ENCODE measurements around the gene SPPL2B. TPM values are rescaled to one million over a fixed set of nuclear protein-coding genes. Genes with fewer than 3 reads are reported as not detected.

The SPPL2B gene
- polyA plus RNA-seq, 1 donor from 2014 or later, result 20.8 TPM

DNA sequence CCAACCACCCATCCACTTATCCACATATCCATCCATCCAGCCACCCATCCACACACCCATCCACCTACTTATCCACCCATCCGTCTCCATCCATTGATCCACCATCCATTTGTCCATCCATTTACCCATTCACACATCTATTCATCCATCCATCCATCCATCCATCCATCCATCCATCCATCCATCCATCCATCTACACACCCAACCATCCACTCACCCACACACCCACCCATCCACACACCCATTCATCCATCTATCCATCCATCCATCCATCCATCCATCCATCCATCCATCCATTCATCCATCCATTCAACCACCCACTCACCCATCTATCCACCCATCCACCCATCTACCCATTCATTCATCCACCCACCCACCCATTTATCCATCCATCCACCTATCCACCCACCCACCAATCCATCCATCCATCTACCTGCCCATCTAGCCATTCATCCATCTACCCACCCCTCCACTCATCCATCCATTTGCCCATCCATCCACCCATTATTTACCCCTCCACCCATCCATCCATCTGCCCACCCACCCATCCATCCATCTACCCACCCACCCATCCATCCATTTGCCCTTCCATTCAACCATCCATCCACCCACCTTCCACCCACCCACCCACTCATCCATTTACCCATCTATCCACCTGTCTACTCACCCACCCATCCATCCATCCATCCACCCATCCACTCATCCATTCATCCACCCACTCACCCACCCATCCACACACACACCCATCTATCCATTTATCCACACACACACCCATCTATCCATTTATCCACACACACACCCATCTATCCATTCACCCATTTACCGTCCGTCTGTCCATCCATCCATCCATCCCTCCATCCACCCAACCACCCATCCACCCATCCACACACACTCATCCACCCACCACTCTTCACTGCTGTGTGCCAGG, 29.1 kb downstream of the SPPL2B start:
- Mint-ChIP-seq H3K36me3 (peaks cover 2% of the 10 kb centered on the region), H3K4me3 (no peak overlapping the region), H3K27me3 (peaks cover 5% of the 10 kb centered on the region), H3K27ac (no peak overlapping the region), H3K9me3 (no peaks in the 10 kb centered on the region), H3K4me1 (peaks cover 0 to 4% (median 3%) of the 10 kb centered on the region in 3 donors)

DNA sequence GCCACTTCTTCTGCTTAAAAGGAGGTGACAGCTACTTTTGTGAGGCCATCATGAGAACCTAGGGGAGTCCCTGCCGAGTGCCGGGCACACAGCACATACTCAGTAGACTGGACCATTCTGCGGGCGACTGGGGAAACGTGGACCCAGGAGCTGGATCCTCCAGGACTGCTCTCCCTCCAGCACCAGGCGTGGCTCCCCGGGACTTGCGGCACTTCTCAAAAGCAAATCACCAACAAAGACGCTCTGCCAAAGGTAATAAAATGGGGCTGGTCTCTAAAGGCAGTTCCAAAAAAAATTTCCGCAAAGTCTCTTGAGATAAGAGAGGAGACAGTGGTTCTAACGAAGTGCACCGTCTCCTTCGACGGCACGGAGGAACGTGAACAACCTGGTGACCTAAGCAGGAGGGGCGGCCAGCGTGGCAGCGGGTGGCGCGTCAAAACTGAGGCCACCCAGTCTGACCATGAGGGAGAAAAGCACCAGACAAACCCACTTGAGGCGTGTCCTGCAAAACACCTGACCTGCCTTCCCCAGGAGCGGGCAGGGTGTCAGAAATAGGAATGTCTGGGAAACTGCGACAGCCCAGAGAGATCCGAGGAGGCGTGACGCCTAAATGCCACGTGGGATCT, 30.2 kb downstream of the SPPL2B start:
- Mint-ChIP-seq H3K27me3 (peaks cover 5% of the 10 kb centered on the region), H3K9me3 (no peaks in the 10 kb centered on the region), H3K4me3 (no peak overlapping the region), H3K36me3 (peaks cover 2% of the 10 kb centered on the region), H3K27ac (peak overlapping the region in 1 of 3 donors; percentile 57), H3K4me1 (peaks cover 0 to 4% (median 3%) of the 10 kb centered on the region in 3 donors)

DNA sequence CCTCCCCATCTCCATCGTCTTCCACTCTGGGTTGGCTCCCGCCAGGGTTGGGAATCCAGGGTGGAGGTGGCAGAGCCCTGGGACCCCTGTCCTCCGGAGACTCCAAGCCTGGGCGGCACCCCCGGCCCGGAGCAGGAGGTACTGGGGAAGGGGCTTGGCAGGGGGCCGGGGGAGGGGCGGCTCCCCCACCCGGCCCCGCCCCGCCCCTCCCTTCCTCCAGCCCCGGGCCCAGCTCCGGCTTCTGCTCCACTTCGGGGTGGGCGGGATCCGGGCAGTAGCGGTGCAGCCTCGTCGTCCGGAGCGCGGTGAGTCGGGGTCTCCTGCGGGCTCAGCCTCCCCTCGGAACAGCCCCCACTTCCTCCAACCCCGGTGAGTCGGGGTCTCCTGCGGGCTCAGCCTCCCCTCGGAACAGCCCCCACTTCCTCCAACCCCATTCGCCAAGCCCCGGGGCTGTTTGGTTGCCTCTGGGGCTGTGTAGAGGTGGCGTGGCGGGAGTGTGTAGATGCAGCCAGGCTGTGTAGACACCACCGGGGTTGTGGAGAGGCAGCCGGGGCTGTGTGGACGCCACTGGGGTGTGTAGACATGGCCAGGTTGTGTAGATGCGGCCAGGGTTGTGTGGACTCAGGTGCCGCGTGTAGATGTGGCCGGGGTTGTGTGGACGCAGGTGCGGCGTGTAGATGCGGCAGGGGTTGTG, 31.7 kb downstream of the SPPL2B start, which contains the start of gene TMPRSS9:
TSS of gene TMPRSS9 (plus strand) at position 274 of the 694 bp plus-strand sequence. CDS start 29,521 bp downstream, outside the sequence.
- H3K27ac Mint-ChIP-seq, result peak within 1 kb of the TSS in 1 of 3 donors; percentile 57
- no peak within 1 kb of the TSS for H3K4me3 Mint-ChIP-seq

DNA sequence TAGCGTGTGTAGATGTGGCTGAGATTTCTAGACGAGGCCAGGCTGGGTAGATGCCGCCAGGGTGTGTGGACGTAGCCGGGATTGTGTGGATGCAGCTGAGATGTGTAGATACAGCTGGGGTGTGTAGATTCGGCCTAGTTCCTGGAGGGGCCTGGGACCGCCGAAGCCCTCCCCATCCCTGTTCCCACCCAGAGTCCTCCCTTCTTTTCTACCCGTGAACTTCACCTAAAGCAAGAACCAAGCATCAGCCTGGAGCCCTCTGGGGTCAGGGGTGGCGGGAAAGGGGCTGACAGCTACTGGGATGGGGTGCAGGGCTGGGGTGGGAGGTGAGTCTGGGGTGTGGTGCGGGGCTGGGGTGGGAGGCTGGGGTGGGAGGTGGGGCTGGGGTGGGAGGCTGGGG, 32.3 kb downstream of the SPPL2B start:
- H3K27me3 Mint-ChIP-seq, result peaks cover 14% of the 10 kb centered on the region
- H3K4me1 Mint-ChIP-seq, result peaks cover 4 to 6% (median 5%) of the 10 kb centered on the region in 3 donors
- peaks cover 2% of the 10 kb centered on the region for H3K36me3 Mint-ChIP-seq
- H3K9me3 Mint-ChIP-seq, result peaks cover 0 to 3% (median 0%) of the 10 kb centered on the region in 3 donors
- no peak overlapping the region for H3K4me3 Mint-ChIP-seq
- H3K27ac Mint-ChIP-seq, result no peak overlapping the region

More for the DNA sequence above, 31.7 kb downstream of the SPPL2B start, which contains the start of gene TMPRSS9:
- Mint-ChIP-seq H3K36me3 (peaks cover 2% of the 10 kb centered on the region), H3K27me3 (peaks cover 10% of the 10 kb centered on the region), H3K4me1 (peaks cover 3 to 4% (median 3%) of the 10 kb centered on the region in 3 donors), H3K9me3 (peaks cover 0 to 1% (median 0%) of the 10 kb centered on the region in 3 donors)

DNA sequence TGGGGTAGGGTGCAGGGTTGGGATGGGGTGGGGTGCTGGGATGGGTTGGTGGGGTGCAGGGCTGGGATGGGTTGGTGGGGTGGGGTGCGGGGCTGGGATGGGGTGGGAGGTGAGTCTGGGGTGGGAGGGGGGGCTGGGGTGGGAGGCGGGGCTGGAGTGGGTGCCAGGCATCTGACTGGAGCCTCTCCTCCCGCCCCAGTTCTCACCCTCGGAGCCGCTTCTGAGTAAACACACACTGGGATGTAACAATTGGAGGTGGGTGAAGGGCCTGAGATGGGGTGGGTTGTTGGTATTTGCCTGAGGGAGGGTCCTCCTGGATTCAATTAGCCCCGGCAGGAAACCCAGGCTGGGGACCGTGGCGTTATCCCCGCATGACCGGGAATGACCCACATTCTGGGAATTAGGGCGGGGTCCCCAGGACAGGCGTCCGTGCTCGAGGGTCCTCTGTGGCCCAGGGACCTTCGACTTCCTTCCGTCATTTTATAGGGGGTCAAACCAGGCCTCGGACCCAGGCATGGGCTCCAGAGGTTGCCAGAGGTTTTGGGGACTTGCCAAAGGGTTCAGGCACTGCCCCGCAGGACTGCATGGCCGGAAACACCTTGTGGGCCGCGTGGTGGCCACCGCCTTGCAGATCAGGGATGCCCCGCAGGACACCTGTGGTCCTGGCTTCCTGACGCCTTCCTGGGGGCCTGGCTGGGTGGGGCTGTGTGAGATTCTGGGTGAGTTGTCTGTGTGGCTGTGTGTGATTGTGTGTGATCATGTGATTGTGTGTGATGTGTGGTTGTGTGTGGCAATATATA, 33.0 kb downstream of the SPPL2B start:
- peaks cover 0 to 3% (median 0%) of the 10 kb centered on the region in 3 donors for H3K9me3 Mint-ChIP-seq
- peaks cover 4 to 6% (median 5%) of the 10 kb centered on the region in 3 donors for H3K4me1 Mint-ChIP-seq
- H3K4me3 Mint-ChIP-seq, result no peak overlapping the region
- no peaks in the 10 kb centered on the region for H3K36me3 Mint-ChIP-seq
- no peak overlapping the region for H3K27ac Mint-ChIP-seq
- H3K27me3 Mint-ChIP-seq, result peaks cover 14% of the 10 kb centered on the region

DNA sequence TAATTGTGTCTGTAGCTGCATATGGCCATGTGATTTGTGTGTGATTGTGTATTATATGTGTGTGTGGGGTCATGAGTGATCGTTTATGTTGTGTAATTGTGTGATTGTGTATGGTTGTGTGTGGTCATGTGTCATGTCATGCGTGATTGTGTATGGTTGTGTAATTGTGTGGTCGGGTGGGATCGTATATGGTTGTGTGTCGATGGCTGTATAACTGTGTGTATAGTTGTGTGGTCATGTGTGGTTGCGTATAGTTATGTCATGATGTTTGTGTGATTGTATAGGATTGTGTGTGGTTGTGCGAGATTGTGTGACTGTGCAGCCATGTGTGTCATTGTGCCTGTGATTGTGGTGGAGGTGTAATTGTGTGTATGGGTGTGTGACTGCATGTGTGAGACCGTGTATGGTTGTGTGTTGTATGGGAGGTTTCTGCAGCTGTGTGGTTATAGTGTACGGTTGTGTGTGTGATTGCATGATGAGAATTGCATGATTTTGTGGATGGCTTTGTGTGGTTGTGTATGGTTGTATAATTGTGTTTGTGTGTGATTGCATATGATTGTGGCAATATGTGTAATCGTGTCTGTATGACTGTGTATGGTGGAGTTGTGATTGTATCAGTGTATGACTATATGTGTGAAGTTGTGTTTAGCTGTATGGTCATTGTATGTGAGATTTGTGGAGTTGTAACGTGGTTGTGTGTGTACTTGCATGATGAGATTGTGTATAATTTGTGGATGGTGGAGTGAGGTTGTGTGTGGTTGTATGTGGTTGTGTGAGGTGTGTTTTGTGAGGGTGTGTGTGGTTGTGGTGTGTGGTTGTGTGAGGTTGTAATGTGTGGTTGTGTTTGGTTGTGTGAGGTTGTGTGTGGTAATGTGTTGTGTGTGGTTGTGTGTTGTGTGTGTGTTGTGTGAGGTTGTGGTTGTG, 33.8 kb downstream of the SPPL2B start:
- H3K4me3 Mint-ChIP-seq, result no peak overlapping the region
- peaks cover 0 to 3% (median 0%) of the 10 kb centered on the region in 3 donors for H3K9me3 Mint-ChIP-seq
- H3K36me3 Mint-ChIP-seq, result no peaks in the 10 kb centered on the region
- H3K27me3 Mint-ChIP-seq, result peaks cover 14% of the 10 kb centered on the region
- peaks cover 4 to 6% (median 5%) of the 10 kb centered on the region in 3 donors for H3K4me1 Mint-ChIP-seq
- H3K27ac Mint-ChIP-seq, result no peak overlapping the region

DNA sequence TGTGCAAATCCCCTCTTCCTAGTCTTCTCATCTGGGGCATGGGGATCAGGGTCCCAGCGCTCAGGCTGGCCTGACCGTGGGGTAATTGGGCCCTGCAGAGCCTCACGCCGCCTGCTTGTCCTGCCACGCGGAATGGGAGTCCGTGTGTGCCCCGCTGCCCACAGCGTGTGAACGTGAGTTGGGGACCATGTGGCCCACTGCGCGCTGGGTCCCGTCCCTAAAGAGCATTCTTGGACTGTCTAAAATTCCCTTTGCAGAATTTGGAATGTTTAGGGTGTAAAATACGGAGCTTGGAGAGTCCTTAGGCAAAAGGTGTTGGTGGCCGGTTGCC, 34.5 kb downstream of the SPPL2B start:
- Mint-ChIP-seq H3K36me3 (no peaks in the 10 kb centered on the region), H3K27me3 (peaks cover 14% of the 10 kb centered on the region), H3K4me1 (peaks cover 4 to 6% (median 5%) of the 10 kb centered on the region in 3 donors), H3K9me3 (peaks cover 0 to 3% (median 0%) of the 10 kb centered on the region in 3 donors), H3K4me3 (no peak overlapping the region), H3K27ac (no peak overlapping the region)

DNA sequence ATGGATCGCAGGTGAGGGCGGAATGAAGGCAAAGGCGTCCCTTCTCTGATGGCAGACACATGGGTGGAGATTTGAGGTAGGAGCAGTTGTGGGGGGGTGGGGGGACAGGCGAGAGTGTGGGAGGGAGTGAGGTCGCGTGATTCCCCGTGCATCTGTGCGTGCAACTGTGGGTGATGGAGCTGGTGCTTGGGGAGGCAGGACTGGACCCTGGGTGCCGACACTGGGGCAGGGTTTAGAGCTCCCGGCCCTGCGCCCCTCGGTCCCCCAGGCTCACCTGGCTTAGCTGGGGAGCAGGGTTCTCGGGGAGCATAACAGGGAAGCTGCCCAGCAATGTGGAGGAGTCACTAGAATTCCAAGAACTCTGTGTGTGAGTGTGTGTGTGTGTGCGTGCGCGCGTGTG, 34.9 kb downstream of the SPPL2B start:
- Mint-ChIP-seq H3K4me1 (peaks cover 4 to 6% (median 5%) of the 10 kb centered on the region in 3 donors), H3K36me3 (no peaks in the 10 kb centered on the region), H3K4me3 (no peak overlapping the region), H3K27me3 (peaks cover 14% of the 10 kb centered on the region), H3K9me3 (peaks cover 0 to 6% (median 0%) of the 10 kb centered on the region in 3 donors), H3K27ac (no peak overlapping the region)

DNA sequence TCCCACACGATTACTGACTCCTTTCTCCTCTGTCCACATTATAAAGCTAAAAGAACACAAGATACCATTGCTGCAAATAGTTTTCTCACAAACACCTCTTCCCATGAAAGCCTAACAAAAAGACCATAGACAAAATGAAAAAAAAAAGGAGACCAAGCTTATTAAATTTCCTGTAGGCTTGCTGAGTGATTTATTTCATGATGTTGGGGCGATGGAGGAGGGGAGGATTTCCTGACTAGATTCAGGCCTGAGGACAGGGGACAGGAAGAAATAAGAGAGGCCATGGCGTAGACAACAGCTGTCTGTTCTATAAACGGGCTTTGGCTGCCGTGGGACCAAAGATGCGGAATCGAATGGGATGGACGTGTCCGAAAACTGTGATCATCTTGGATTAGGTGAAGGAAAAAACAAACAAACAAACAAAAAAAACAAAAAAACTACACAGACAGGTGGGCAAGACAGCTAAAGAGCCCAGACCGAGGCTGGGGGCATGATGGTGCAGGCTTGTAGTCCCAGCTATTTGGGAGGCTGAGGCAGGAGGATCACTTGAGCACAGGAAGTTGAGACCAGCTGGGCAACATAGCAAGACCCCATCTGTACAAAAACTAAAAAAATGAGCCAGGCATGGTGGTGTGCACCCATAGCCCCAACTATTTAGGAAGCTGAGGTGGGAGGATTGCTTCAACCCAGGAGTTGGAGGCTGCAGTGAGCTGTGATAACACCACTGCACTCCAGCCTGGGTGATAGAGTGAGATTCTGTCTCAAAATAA, 36.9 kb downstream of the SPPL2B start:
- Mint-ChIP-seq H3K36me3 (no peaks in the 10 kb centered on the region), H3K4me3 (no peak overlapping the region), H3K9me3 (peaks cover 0 to 12% (median 0%) of the 10 kb centered on the region in 3 donors), H3K27ac (peak overlapping the region in 2 of 3 donors; percentile 40 to 53), H3K27me3 (peaks cover 14% of the 10 kb centered on the region), H3K4me1 (peaks cover 4 to 6% (median 5%) of the 10 kb centered on the region in 3 donors)

DNA sequence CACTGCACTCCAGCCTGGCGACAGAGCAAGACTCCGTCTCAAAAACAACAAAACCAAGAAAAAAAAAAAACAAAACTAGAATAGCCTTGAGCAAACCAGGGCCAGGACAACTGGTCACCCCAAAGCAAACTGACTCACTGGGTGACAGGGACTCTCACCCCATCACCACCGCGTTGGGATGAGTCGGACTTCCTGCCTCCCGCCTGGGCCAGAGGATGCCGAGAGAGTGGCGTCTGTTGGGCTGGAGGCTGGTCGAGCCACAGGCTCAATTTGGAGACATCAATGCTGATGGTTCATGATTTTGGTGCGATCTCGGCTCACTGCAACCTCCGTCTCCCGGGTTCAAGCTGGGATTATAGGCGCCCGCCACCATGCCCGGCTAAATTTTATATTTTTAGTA, 43.2 kb downstream of the SPPL2B start:
- Mint-ChIP-seq H3K9me3 (peaks cover 0 to 10% (median 0%) of the 10 kb centered on the region in 3 donors), H3K27ac (no peak overlapping the region), H3K36me3 (no peaks in the 10 kb centered on the region), H3K27me3 (no peaks in the 10 kb centered on the region), H3K4me1 (peaks cover 0 to 2% (median 0%) of the 10 kb centered on the region in 3 donors), H3K4me3 (no peak overlapping the region)

DNA sequence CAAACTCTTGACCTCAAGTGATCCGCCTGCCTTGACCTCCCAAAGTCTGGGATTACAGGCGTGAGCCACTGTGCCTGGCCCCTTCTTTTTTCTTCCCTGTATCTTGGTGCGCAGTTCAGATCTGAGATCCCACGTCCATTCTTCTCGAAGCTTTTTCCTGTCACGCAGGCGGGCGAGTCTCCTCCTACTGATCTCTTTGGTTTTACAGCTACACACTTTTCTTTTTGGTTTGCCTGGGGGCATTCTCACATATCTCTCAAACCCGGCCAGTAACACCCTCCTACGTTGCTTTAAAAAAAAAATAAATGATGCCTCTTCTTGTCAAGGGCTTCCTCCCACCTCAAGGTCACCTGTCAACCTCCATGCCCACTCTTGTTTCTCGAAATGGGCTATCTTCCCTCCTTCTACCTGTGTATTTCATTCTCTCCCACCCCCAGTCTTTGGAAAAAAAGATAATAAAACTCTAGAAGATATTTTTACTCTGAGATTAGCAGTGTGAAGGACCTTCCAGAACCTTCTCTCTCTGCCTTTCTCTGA, 43.7 kb downstream of the SPPL2B start:
- Mint-ChIP-seq H3K9me3 (peaks cover 0 to 10% (median 0%) of the 10 kb centered on the region in 3 donors), H3K36me3 (no peaks in the 10 kb centered on the region), H3K4me1 (peaks cover 0 to 2% (median 0%) of the 10 kb centered on the region in 3 donors), H3K27ac (peak overlapping the region in 1 of 3 donors; percentile 0), H3K27me3 (no peaks in the 10 kb centered on the region), H3K4me3 (no peak overlapping the region)

DNA sequence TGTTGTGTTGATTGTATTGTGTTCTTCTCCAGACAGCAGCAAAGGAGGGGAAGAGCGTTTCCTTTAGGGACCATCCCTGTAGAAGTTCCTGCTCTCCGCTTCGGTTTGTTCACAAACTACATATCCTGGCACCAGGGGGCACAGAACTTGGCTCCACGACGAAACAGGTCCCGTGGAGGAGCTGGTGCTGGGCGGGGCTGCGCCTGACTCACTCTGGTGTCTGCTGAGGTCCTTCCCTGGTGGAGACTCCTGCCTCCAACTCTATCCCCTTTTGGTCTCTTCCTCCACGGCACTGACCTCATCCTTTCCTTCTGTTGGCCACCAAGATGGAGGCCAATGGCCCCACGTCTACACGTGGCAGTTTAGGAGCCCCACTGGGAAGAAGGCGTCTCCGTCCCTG, 46.3 kb downstream of the SPPL2B start:
- Mint-ChIP-seq H3K27me3 (no peaks in the 10 kb centered on the region), H3K27ac (no peak overlapping the region), H3K4me1 (peaks cover 0 to 2% (median 0%) of the 10 kb centered on the region in 3 donors), H3K9me3 (peaks cover 0 to 1% (median 0%) of the 10 kb centered on the region in 3 donors), H3K4me3 (no peak overlapping the region), H3K36me3 (no peaks in the 10 kb centered on the region)
